ENCODE results near the gene SH2D6. TPM values are rescaled to one million over a fixed set of nuclear protein-coding genes. Genes with fewer than 3 reads are reported as not detected.

SH2D6 gene
- total RNA-seq, 4 donors from 2014 or later, result 7.6 to 14.2 (median 11.4) TPM; not detected in 1

DNA sequence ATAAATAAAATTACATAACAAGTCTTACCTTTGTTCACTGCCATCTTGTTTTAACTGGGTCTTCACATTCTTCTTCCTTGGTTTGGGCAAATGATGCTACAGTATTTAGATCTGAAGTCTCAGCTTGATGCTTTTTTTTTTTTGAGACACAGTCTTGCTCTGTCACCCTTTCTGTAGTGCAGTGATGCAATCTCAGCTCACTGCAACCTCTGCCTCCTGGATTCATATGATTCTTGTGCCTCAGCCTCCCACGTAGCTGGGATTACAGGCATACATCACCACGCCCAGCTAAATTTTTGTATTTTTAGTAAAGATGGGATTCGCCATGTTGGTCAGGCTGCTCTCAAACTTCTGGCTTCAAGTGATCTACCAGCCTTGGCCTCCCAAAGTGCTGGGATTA is 67.3 kb downstream of the SH2D6 start:
- TF ChIP-seq, protein P1, sequence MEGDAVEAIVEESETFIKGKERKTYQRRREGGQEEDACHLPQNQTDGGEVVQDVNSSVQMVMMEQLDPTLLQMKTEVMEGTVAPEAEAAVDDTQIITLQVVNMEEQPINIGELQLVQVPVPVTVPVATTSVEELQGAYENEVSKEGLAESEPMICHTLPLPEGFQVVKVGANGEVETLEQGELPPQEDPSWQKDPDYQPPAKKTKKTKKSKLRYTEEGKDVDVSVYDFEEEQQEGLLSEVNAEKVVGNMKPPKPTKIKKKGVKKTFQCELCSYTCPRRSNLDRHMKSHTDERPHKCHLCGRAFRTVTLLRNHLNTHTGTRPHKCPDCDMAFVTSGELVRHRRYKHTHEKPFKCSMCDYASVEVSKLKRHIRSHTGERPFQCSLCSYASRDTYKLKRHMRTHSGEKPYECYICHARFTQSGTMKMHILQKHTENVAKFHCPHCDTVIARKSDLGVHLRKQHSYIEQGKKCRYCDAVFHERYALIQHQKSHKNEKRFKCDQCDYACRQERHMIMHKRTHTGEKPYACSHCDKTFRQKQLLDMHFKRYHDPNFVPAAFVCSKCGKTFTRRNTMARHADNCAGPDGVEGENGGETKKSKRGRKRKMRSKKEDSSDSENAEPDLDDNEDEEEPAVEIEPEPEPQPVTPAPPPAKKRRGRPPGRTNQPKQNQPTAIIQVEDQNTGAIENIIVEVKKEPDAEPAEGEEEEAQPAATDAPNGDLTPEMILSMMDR (IDR thresholded peaks at IDR 0.05), result no peak
- TF ChIP-seq POLR2A (IDR thresholded peaks at IDR 0.05) (no peak), POLR2AphosphoS5 (IDR thresholded peaks at IDR 0.05) (no peak), EP300 (IDR thresholded peaks at IDR 0.05; ENCODE audit: low read depth) (no peak)
- Histone ChIP-seq H3K4me3 (no peak overlapping the region), H3K9me3 (no peaks in the 10 kb centered on the region), H3K4me1 (no peaks in the 10 kb centered on the region), H3K36me3 (no peaks in the 10 kb centered on the region), H3K27ac (no peak overlapping the region), H3K27me3 (no peaks in the 10 kb centered on the region)
- DNase-seq, result no peak
- intact Hi-C loops (cut with DNase I; ENCODE audit: low total_unique reads) (no loop called here), in situ Hi-C loops (cut with MboI; ENCODE audit: low pct_ligation_motif_present in 1 of 4, low pct_unique_long_range_greater_than_20kb in 1 of 4, low sequenced_read_pairs in 3 of 4) (no loop called here)
- WGBS, 2 donors (ENCODE audit: low coverage in 1 of 2), result 83 to 89% methylated on average over 1 to 3 of the region's 3 CpGs

Small RNAs within 50 kb of the gene (small RNA-seq; reads per million reads assigned to genes)
- gene AC062037.2 (0 reads per million in 4 donors), gene RF00019 (0 reads per million in 4 donors), gene RN7SL251P (0 reads per million in 4 donors)

Other genes with a start within 250 kb of the SH2D6 start
- gene TGOLN2, start 90.7 kb upstream of the SH2D6 start, total RNA-seq, result 100 to 1,000 TPM; 113 to 234 (median 232) TPM
- 100 to 1,000 TPM; 109 to 638 (median 330) TPM for gene RETSAT, start 64.2 kb upstream of the SH2D6 start, total RNA-seq
- 10 to 100 TPM; 13.3 to 37.8 (median 32.8) TPM for gene ELMOD3, start 63.9 kb upstream of the SH2D6 start, total RNA-seq
- 10 to 100 TPM; 18.3 to 92.1 (median 45.2) TPM for gene CAPG, start 8.3 kb upstream of the SH2D6 start, total RNA-seq
- 100 to 1,000 TPM in 3 of 4 donors, 10 to 100 TPM in 1; 66.2 to 185 (median 142) TPM for gene MAT2A, start 120.5 kb downstream of the SH2D6 start, total RNA-seq
- 10 to 100 TPM in 3 of 4 donors, 1 to 10 TPM in 1; 7.9 to 31.3 (median 23.5) TPM for gene GGCX, start 142.8 kb downstream of the SH2D6 start, total RNA-seq
- 100 to 1,000 TPM in 3 of 4 donors, 10 to 100 TPM in 1; 10.5 to 186 (median 147) TPM for gene VAMP8, start 158.9 kb downstream of the SH2D6 start, total RNA-seq
- gene VAMP5, start 165.7 kb downstream of the SH2D6 start, total RNA-seq, result 10 to 100 TPM in 2 of 4 donors, 1 to 10 TPM in 1, not detected in 1; 9.4 to 26.9 (median 17.1) TPM
- 100 to 1,000 TPM in 3 of 4 donors, 10 to 100 TPM in 1; 23.9 to 164 (median 141) TPM for gene RNF181, start 177.0 kb downstream of the SH2D6 start, total RNA-seq
- 10 to 100 TPM in 2 of 4 donors, 1 to 10 TPM in 2; 5.2 to 21.7 (median 12.8) TPM for gene TMEM150A, start 184.0 kb downstream of the SH2D6 start, total RNA-seq
- gene C2orf68, start 193.4 kb downstream of the SH2D6 start, total RNA-seq, result 10 to 100 TPM; 17.7 to 24.8 (median 18.6) TPM
- gene USP39, start 197.5 kb downstream of the SH2D6 start, total RNA-seq, result 100 to 1,000 TPM in 2 of 4 donors, 10 to 100 TPM in 2; 46.7 to 138 (median 102) TPM
- gene SFTPB, start 249.5 kb downstream of the SH2D6 start, total RNA-seq, result not detected